Epidermal melanocyte (primary cell): ENCODE measurements around the gene SARDH.
"Not testable (repeated sequence)": the region's sequence is repeated elsewhere in the genome, so short reads cannot be mapped to it uniquely, and the experiment has no call there.

Experiments used
- DNase-seq: peaks from one replicate; pipeline ENCODE4 v3.0.0; 2011; ENCODE audit warnings: low spot score; ENCODE audit not compliant: insufficient read length

SARDH gene

DNA sequence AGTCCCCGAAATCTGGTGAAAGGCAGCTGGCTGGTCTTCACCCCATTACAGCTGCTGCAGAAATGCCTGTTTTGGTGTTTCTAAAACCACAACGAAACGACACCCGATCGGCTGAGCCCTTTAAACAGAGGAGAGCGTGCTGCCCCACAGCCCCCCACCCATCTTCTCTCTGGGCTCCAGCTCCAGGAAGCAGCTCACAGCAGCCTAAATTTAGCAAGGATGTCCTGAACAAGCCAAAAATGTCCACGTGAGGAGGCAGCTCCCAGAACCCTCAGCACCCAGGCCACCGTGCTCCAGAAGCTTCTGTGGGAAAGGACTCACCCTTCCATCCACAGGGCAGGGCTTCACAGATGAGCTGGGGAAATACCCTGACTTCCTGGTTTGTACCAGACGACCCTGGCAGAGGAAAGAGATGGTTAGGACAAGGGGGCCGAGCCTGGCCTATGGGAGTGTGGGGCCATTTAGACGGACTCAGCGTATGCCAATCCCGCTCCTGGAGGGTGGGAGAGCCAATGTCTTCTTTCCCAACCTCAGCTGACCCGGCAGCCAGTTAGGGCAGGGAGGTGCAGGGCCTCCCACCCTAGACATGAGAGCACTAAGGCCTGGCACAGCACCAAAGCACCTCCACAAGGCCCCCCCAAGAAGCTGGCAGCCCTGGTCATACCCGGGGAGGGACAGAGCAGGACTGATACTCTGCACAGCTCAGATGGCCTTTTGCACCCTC, 39.1 kb upstream of the SARDH start:
- DNase-seq, result no peak

DNA sequence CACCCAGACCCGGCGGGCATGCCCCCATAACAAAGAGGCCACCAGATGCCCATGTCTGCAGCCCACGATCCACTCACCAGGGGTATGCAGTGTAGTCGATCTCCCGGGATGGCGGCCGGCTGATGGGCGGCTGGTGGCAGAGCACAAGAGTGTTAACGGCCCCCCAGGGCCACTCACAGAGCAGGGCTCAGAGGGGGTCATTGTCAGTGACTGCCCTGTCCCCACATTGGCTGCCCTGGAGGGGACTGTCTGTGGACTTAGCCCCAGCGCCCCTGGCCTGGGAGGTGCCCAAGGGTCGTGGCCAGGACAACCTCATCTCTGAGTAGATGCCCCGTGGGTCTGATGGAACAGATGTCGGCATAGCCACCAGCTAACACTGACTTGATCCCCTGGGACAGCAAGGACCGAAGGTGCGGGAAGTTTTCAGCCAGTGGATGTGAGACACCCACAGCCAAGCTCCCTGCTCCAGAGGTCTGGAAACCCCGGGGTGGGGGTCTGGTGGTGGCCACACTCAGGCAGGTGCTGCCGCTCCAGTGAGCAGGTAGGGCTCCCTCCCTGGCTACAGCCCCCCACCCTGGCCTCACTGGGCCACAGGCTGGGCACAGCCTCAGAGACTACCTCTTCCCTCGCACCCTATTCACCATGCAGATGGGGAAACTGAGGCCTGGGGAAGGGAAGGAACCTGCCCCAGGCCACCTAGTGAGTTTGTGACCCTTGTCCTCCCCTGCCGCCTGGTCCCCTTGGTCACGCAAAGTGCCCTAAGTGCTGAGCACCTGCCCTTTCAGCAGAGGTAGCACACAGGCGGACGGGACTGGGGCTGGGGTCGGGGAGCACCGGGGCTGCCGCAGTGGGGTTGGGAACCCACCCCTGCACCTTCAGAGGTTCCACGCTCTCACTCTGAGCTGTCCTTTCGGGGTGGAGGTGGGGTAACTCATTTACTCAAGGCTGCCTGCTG, 38.1 kb upstream of the SARDH start:
- DNase-seq, result no peak

DNA sequence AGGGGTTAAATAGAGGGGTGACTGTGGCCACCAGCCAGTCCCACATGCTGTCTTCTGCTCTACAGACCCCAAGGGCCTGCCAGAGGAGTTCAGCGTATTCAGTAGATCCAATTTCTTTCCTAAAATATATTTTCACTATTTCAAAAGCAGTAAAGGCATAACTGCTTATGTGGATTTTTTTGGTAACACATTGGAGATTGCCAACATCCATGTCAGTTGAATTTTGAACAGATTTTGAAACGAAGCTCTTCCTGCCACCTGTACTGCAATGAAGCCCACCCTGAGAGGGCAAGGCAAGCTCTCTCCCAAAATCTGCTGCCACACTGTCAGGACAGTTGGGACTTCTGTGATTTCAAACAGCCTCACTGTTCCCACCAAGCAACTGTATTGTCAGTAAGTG, 37.1 kb upstream of the SARDH start:
- no peak for DNase-seq

DNA sequence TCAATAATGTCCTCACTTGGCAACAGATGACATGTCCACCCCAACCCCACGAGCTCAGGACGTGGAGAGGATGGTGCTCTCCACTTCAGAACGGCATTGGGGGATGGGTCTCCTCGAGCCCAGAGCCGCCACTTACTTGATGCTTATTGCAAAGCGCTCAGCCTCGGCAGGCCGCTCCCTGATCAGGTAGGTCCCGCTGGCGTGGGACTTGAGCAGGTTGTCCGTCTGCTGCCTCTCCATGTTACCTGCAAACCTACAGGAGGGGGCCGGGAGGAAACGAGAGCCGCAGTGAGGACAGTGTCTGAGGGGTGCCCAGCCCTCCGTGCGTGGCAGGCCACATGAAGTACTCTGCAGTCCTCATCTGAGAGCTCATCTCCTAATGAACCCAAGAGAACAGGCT, 36.6 kb upstream of the SARDH start:
- no peak for DNase-seq

DNA sequence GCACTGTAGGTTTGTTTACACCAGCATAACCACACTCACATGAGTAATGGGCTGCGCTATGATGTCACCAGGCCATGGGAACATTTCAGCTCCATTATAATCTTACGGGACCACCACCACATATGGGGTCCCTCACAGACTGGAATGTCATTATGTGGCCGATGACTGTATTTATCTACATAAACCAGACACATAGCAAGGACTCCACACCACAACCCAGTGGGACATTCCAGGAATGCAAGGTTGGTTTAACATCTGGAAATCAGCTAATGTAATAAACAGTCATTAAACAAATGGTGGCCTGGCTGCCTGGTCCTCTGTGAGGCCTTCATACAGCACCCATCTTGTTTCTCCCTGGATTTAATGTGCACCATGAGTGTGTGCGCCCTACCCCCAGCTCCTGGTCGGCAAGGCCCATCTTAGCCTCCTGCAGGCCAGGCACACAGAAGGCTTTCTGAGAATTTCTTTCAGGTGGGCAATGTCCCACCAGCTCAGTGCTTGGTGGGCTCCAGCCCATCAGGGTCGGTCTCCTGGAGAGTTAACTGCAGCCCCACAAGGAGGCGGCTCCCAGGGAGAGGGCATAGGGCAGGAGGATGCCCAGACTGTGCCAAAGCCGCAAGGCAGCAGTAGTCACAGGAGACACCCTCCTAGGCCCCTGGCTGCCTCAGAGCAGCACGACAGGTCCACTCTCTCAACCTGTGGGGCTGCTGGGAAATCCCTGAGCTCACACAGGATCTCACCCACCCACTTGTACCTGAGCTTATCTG, 35.9 kb upstream of the SARDH start:
- DNase-seq, result peak; percentile 63

DNA sequence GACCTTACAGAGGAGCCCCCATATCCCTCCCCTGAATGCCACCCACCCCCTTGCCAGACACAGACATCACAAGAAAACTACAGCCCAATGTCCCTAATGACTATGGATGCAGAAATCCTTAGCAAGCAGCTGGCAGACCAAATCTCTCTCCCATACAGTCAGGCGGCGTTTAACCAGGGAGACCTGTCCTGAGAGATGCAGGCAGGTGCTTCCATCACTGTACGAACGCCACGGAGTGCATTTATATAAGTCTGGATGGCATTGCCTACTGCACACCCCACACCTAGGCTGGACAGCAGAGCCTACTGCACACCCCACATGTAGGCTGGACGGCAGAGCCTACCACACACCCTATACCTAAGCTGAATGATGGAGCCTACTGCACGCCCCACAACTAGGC, 34.4 kb upstream of the SARDH start:
- DNase-seq, result no peak

DNA sequence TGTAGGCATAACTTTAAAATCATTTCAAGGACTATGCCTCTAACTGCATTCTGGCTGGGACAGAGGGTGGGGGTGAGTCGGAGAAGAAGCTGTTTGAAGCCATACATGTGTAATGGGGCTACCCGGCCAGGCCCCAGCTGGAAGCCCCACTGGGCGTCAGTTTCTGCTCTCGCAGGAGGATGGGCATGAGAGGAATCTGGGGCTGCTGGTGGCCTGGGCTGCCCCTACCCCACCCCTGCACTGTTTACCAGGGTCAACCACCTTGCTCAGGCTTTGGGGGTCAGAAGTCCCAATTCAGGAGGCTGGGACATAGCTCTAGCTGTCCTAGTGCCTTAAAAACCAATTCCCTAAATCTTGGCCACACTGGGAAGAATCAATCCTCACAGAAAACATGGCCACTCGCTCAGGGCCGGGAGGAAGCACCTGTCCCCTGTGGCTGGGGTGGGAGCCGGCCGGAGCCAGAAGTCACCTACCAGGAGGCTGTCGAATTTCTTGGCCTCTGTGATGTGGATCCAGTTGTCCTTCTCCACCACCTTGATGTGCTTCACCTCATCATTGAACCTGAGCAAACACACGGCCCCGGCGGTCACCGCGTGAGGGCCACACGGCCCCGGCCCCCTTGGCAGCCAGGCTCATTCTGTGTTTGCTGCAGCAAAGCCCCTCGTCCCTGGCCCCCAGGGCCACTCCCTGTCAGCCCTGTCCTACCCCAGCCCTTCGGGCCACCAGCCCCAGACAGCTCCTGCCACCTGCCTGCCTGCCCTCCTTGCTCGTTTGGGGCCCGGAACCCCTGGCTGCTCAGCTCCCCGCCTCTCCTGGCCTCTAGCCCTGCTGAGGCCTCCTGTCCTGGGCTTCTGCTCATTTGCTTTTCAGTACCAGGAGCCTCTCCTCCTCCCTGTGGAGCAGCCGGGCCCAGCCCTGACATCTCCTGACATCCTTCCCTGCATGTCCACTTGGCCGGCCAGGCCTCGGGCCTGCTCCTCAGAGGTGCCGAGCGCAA, 33.6 kb upstream of the SARDH start:
- DNase-seq, result no peak

DNA sequence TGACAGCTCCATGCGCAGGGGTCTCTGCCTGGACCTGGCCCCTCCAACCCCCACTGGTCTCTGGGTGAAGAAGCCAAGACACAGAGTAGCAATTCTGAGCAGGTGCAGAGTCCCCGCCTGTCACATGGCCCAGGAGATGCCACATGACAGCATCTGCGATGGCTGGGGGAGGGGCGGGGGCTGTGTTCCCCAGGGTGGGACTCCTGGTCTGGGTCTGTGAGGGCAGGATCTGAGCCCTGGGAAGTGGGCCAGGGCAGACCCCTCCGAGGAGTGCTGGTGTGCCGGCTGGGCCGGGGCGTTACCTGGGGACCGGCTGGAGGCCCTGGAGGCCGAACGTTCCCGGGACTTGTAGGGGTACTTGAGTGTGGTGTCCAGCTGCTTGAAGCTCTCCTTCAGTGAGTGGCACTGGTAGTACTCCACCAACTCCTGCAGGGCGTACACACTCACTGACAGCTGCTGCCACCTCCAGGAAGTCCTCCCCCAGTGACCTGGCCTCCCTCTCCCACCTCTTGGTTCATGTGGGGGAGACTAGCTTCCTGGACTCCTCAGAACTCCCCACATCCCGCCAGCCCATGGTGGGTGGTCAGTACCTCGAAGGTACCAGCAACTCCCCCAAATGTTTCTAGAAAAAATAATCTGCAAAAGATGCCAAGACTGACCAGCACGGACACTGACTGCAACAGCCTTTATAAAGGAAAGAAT, 32.1 kb upstream of the SARDH start:
- DNase-seq, result no peak

DNA sequence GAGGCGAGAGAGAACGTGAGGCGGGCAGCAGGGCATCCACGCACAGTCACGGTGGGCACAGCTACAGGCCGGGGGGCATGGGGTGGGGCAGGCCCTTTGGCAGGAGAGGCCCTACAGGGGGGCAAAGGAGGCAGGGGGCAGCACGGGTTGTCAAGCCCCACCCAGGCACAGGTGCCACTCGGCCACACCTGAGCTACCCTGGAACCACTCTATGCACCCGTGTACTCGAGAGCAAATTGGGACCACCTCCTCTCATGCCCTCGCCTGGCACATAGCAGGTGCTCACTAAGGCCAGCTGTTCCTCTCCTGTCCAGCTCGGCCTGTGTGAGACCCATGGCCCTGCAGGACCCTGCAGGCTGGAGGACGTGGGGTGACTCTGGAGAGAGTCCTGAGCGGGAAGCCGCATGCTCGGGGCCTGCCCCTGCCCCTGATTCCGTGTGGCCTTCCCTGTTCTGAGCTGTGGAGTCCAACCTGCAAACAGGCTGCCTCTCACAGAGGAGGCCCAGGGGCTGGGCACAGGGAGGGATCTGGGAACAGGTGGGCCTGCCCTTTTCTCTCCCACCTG, 31.4 kb upstream of the SARDH start:
- DNase-seq, result no peak

DNA sequence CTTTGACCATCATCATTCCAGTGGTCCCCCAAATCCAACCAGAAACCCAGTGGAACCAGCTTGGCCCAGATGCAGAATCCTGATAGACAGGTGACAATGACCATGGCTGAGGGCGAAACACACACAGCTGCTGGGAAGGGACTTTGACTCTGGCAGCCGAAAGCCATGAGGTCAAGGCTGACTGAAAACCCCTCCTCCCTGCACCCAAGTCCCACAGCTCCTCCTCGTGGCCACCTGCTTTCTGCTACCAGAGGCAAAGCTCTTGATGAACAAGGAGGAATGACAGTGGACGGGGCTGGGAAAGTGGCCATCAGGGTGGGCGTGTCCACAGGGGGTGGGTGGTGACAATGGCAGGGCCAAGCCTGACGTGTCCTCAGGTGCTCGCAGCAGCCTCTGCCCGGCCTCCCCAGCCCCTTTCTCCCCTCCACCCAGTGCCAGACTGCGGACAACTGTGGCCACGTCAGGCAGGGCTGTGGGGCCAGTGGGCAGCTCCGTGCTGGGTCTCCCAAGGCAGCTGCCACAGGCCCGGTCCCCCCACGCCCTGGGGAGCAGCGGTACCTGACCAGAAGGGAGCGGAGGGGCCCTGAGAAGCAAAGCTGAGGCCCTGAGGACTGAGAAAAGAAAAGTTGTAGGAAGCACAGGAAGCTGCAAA, 30.8 kb upstream of the SARDH start:
- no peak for DNase-seq

DNA sequence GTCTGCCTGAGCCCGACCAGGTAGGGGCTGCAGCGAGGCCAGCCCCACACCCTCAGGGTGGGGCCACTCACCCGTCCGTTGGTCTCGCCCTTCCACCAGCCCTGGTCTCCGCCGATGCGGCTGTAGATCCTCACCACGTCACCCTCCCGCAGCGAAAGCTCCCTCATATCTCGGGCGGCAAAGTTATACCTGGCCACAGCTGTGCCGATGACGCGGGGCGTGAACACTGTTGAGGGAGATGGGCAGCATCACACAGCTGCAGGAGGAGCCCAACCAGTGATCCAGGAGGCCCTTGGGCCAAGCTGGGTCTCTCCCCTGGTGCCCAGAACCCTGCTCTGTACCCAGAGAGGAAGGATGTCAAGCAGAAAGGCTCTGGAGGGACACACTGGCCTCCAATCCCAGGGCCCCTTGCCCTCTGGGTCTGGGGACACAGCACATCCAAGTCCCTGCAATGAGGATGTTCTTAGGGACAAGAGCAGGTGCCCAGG, 30.3 kb upstream of the SARDH start:
- no peak for DNase-seq

DNA sequence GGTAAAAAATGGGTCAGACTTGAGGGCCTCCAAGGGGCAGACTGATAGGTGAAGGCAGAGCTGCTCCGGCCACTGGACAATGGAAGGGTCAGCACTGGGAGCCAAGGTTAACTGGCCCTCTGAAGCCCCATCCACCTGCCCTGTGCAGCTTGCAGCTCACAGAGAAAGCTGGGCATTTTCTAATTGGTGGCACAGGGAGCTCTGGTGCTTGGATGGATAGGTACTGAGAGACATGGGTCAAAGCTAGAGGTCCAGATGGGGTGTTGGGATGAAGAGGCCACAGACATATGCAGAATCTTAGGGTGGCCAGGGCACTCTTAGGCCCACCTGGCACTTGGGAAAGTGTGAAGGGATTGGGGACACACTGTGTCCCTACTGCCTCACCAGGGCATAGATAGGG, 29.5 kb upstream of the SARDH start:
- no peak for DNase-seq

DNA sequence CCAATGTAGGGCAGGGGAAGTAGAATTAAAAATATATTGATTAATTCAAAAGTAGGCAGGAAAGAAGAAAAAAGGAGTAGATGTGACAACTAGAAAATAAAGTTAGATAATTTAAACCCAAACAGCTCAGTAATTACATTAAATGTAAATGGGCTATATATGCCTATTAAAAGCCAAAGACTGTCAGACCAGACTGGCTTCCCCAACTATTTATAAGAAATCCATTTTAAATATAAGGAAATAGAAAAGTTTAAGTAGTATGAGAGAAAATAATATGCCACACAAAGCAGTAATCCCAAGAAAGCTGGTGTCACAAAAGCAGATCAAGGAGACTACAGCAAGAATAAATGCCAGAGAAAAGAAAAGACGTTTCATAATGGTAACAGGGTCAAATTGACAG, 28.9 kb upstream of the SARDH start:
- DNase-seq, result no peak

DNA sequence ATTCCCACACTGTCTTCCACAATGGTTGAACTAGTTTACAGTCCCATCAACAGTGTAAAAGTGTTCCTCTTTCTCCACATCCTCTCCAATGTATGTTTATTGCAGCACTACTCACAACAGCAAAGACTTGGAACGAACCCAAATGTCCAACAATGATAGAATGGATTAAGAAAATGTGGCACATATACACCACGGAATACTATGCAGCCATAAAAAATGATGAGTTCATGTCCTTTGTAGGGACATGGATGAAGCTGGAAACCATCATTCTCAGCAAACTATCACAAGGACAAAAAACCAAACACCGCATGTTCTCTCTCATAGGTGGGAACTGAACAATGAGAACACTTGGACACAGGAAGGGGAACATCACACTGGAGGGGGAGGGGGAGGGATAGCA, 28.1 kb upstream of the SARDH start:
- not testable (repeated sequence) for DNase-seq

DNA sequence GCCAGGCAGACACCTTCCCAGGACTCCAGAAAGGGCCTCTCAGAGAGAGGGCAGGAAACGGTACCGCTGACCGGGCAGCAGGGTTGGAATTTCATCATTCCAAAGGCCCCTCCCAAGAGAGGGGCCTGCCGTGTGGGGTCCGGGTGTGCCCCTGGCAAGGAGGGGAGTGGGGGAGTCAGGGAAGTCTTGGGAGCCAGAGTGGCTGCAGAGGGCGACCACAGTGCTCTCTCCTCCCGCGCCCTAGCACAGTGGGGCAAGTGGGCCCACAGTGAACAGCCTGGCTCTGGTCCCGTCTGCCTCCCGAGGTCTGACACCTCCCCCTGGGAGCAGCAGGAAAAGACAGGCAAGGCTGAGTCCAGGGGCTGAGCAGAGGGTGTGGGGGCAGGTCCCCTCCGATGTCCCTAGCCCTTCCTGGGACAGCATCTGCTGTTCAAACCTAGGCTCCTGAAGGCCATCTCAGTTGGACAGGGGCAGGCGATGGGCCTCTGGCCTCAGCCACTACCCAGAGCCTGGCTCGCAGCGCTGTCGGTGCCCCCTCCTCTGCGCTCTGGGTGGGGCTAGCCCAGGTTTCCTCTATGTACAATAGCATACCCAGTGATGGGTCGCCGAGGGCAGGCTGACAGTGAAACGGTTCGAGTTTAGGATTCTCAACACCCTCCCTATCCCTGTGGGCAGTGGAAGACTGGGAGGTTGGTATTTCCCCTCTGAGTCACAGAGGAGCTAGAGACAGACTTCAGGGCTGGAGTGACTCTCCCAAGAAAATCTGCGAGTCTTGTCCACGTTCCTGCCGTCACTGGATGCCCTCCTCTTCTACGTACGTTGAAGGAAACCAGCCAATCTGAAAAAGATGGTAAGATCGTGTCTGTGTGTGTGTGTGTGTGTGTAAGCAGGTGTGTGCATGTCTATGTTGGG, 25.4 kb upstream of the SARDH start:
- DNase-seq, result no peak

DNA sequence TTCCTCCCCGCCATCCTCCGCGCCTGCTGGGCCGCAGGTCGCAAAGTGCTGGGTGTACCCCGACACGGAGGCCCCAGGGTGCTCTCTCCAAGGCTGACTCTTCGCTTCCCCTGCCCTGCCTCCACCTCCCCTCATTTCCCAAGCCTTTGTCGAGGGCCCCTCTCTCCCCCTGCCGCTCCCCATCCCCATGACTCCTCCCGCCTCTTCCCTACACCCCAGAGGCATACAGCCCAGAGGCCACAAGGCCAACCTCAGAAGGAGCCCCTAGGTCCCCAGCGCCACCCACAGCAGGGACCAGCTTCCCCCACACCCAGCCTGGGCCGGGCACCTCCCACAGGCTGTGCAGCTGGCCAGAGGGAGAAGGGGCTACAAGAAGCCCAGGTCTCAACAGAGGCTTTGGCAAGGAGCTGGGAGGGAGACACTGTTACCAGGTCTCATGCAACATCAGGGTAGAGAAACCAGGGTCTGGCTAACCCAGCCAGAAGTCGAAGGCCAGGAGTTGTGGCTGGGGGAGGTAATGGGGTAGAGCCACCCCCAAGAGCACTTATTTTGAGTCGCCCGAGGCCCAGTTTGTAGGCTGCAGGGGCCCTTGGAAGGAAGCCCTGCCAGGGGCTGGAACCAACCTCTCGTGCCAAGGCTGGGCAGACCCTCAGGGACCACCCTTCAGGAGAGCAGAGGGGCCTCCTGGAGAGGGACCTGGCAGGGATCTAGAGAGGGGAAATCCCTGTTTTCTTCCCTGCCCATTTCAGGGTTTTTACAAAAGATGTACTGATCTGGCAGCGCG, 24.5 kb upstream of the SARDH start:
- DNase-seq, result no peak

DNA sequence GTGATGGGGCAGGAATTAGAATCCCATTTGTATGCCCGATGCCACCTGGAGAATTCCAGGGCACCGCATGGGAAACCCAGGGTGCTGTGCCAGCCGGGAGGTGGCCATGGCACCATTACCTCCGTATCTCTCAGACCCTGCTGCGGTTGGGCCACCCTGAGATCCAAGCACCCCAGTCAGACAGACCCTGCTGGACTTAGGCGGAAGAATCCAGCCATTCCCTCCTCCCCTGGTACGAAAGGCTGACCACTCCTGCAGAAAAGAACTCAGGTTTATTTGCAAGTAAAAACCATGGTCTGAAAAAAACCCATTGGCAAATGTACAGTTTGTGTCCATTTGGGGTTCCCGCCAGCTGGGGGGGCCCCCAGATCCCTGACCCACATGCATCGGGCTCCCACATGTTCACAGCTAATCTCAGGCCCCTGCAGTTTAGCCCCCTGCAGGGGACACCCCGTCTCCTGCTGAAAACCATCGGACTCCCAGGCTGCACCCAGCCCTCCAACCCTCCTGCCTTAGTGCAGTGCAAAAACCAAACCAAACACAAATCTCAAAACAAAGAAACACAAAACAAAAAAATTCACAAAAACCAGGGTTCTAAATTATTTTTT, 23.6 kb upstream of the SARDH start:
- no peak for DNase-seq
